ENCODE results near the gene CLSTN1.

Gene CLSTN1

DNA sequence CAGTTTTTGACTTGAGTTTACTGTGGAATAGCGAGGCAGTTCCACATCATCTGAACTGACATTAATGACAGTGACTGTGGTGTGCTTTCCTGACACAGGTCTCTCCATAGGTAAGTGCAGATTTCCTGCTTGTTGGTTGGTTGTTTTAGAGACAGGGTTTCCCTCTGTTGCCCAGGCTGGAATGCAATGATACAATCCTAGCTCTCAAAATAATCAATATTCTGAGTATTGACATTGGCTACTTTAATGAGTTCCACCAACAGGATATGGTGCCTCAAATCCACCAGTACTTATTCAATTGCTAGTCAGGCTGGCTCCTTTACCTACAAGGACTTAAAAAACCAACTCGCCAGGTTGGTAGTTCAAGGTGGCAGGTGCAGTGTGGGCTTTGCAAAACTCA, 63.8 kb downstream of the CLSTN1 start:
- Histone ChIP-seq H3K4me1 (ENCODE audit: control insufficient read depth in 1 of 2, insufficient read depth in 1 of 2, low read depth in 1 of 2, low read length in 1 of 2) (no peaks in the 10 kb centered on the region), H3K9me3 (no peaks in the 10 kb centered on the region), H3K4me3 (ENCODE audit: low read depth in 1 of 2, low read length in 1 of 2) (no peak overlapping the region), H3K27me3 (no peaks in the 10 kb centered on the region), H3K36me3 (no peaks in the 10 kb centered on the region), H3K27ac (no peak overlapping the region)
- TF ChIP-seq, protein P1, sequence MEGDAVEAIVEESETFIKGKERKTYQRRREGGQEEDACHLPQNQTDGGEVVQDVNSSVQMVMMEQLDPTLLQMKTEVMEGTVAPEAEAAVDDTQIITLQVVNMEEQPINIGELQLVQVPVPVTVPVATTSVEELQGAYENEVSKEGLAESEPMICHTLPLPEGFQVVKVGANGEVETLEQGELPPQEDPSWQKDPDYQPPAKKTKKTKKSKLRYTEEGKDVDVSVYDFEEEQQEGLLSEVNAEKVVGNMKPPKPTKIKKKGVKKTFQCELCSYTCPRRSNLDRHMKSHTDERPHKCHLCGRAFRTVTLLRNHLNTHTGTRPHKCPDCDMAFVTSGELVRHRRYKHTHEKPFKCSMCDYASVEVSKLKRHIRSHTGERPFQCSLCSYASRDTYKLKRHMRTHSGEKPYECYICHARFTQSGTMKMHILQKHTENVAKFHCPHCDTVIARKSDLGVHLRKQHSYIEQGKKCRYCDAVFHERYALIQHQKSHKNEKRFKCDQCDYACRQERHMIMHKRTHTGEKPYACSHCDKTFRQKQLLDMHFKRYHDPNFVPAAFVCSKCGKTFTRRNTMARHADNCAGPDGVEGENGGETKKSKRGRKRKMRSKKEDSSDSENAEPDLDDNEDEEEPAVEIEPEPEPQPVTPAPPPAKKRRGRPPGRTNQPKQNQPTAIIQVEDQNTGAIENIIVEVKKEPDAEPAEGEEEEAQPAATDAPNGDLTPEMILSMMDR (IDR thresholded peaks at IDR 0.05), result no peak

DNA sequence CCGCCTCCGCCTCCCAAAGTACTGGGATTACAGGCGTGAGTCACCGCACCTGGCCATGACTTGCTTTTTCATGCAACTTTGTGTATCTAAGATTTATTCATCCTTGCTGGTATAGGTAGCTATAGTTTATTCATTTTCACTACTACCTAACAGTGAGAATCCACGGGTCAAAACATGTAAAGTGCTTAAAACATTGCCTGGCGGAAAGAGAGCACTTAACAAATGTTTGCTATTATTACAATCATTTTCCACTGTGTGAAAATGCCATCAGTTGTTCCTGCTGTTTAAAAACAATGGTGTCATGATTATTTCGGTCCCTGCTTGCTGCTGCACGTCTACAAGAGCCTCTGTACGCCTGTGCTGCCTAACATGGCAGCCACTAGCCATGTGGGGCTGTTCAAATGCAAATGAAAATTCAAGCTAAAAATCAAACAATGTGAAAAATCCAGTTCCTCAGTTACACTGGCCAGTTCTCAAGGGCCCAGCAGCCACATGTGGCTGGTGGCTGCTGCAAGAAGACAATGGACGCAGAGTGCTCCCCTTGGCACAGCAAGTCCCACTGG, 65.1 kb downstream of the CLSTN1 start:
- H3K4me1 ChIP-seq (ENCODE audit: control insufficient read depth in 1 of 2, insufficient read depth in 1 of 2, low read depth in 1 of 2, low read length in 1 of 2), result no peaks in the 10 kb centered on the region
- H3K27me3 ChIP-seq, result no peaks in the 10 kb centered on the region
- H3K4me3 ChIP-seq (ENCODE audit: low read depth in 1 of 2, low read length in 1 of 2), result no peak overlapping the region
- H3K9me3 ChIP-seq, result no peaks in the 10 kb centered on the region
- no peaks in the 10 kb centered on the region for H3K36me3 ChIP-seq
- TF ChIP-seq, protein P1 (IDR thresholded peaks at IDR 0.05), result no peak
- no peak overlapping the region for H3K27ac ChIP-seq

DNA sequence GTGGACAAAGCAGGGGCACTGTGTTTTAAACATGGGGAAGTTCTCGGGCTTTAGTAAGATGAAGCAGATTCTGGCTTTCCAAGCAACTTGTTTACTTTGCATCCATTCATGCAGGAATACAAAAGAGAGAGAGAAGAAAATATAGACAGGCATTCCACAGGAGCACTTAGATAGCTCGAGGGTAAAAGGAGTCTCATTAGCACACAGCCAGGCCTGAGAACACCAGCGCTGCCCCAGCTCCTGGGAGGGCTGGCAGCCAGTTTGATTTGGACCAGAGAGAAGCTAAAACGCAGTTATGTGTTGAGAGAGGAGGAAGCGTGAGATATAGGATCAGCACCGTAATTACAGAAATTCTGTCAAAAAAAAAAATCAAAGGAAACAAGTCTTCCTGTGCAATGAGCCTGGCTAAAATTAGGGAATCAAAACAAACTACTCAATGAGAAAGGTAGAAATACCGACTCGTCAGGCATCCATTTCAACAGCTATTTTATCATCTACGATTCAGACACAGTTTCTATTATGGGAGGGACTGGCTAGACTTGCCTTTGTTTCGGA, 68.2 kb downstream of the CLSTN1 start:
- TF ChIP-seq, protein P1 (IDR thresholded peaks at IDR 0.05), result no peak
- Histone ChIP-seq H3K4me3 (ENCODE audit: low read depth in 1 of 2, low read length in 1 of 2) (no peak overlapping the region), H3K36me3 (no peaks in the 10 kb centered on the region), H3K27me3 (no peaks in the 10 kb centered on the region), H3K9me3 (no peaks in the 10 kb centered on the region), H3K4me1 (ENCODE audit: control insufficient read depth in 1 of 2, insufficient read depth in 1 of 2, low read depth in 1 of 2, low read length in 1 of 2) (no peaks in the 10 kb centered on the region), H3K27ac (no peak overlapping the region)

DNA sequence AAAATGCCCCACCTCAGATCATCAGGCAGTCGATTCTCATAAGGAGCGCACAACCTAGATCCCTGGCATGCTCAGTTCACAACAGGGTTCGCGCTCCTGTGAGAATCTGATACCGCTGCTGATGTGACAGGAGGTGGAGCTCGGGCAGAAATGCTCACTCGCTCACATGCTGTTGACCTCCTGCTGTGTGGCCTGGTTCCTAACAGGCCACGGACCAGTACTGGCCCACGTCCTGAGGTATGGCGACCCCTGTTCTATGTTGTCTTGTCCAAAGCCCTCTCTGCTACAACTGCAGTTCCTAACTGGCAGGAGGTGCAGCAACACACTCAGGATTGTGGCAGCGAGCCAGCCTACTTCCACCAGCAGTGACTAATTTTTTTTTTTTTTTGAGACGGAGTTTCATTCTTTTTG, 70.6 kb downstream of the CLSTN1 start:
- Histone ChIP-seq H3K27ac (no peak overlapping the region), H3K36me3 (no peaks in the 10 kb centered on the region)
- TF ChIP-seq, protein P1 (IDR thresholded peaks at IDR 0.05), result no peak

DNA sequence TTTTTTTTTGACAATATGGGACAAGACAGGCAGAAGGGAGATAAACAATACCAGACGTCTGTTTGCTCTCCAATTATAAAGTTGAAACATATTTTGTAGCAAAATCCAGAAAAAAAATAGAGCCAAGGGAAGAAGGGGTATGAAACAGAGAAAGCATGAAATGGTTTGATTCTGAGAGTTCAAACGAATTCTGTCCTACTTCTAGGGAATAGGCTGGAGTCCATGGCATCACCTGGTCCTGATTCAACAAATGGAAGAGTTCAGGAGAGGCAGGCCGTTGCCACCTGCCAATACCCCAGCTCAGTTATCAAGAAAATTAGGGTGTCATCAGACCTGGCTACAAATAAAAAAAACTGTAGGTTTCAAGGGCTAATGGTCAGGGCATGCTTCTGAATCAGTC, 71.8 kb downstream of the CLSTN1 start:
- Histone ChIP-seq H3K27ac (no peak overlapping the region), H3K27me3 (no peaks in the 10 kb centered on the region), H3K4me1 (ENCODE audit: control insufficient read depth in 1 of 2, insufficient read depth in 1 of 2, low read depth in 1 of 2, low read length in 1 of 2) (no peaks in the 10 kb centered on the region), H3K36me3 (no peaks in the 10 kb centered on the region), H3K4me3 (ENCODE audit: low read depth in 1 of 2, low read length in 1 of 2) (no peak overlapping the region), H3K9me3 (no peaks in the 10 kb centered on the region)
- TF ChIP-seq, protein P1 (IDR thresholded peaks at IDR 0.05), result no peak

More for the DNA sequence above, 70.6 kb downstream of the CLSTN1 start:
- no peak overlapping the region for H3K4me3 ChIP-seq (ENCODE audit: low read depth in 1 of 2, low read length in 1 of 2)
- H3K9me3 ChIP-seq, result no peaks in the 10 kb centered on the region
- H3K27me3 ChIP-seq, result no peaks in the 10 kb centered on the region
- H3K4me1 ChIP-seq (ENCODE audit: control insufficient read depth in 1 of 2, insufficient read depth in 1 of 2, low read depth in 1 of 2, low read length in 1 of 2), result no peaks in the 10 kb centered on the region
